Ovary (tissue), 9 donors: ENCODE results near the gene RNF225. TPM values are rescaled to one million over a fixed set of nuclear protein-coding genes. Genes with fewer than 3 reads are reported as not detected.

Experiments used
- DNase-seq, 5 donors: peaks; one replicate each; pipeline ENCODE4 v3.0.0-alpha.2; 2019 to 2020
- H3K27ac ChIP-seq, 2 donors: fragments of 200-600 bp; one replicate each; pipeline versions ENCODE4 v1.5.1 to v1.8.0; 2019 to 2022
- H3K27me3 ChIP-seq: fragments of 200-600 bp; one replicate; pipeline ENCODE4 v1.8.0; 2022
- H3K36me3 ChIP-seq: fragments of 200-600 bp; sonication (generic); one replicate; pipeline ENCODE4 v1.5.1; 2019
- H3K4me1 ChIP-seq: one replicate; pipeline ENCODE4 v1.8.1; 2013; ENCODE audit warnings: mild to moderate bottlenecking, moderate library complexity; ENCODE audit not compliant: insufficient read depth
- H3K4me3 ChIP-seq: fragments of 200-600 bp; sonication (generic); one replicate; pipeline ENCODE4 v1.5.1; 2017
- H3K9me3 ChIP-seq, 2 donors: fragments of 200-600 bp in 1 of 2; sonication (generic) in 1 of 2; one replicate each; pipeline versions ENCODE4 v1.5.1 to v1.8.1; 2013 to 2019; ENCODE audit warnings: mild to moderate bottlenecking in 1 of 2, moderate library complexity in 1 of 2
- EP300 ChIP-seq: sonication (generic); formaldehyde crosslinking; IDR thresholded peaks from one replicate; pipeline ENCODE4 v1.6.1; 2017; ENCODE audit warnings: antibody characterized with exemption
- POLR2A ChIP-seq: fragments of 450-650 bp; IDR thresholded peaks from one replicate; pipeline ENCODE4 v1.6.1; 2017; ENCODE audit warnings: antibody characterized with exemption, mild to moderate bottlenecking, moderate library complexity
- WGBS, 3 donors: extraction: QIAGEN DNeasy Blood & Tissue Kit in 1 of 3; methylation state at CpG; one replicate each; pipeline versions ENCODE4 v1.1.5 to v1.1.7; 2013 to 2017; 5-methylcytosine and 5-hydroxymethylcytosine counted together
- intact Hi-C, 4 donors: fragments of 100-400 bp; cut with DNase I; formaldehyde crosslinking; loops; one replicate each; pipeline versions ENCODE4 v1.11.0 to v1.15.1; 2022 to 2023
- polyA plus RNA-seq, 2 donors: library from polyadenylated mRNA; stranded (reverse); fragments of 200-250 nt in 1 of 2; fragments of 350-450 nt in 1 of 2; fragmentation: Illumina TruSeq in 1 of 2; extraction: RNeasy Lipid Tissue Mini Kit (QIAGEN cat#74804) in 1 of 2; gene quantifications; one replicate each; pipeline ENCODE4 v1.2.3, GENCODE V29; 2013 to 2014
- total RNA-seq, 7 donors: library from RNA; depleted of rRNA in 2 of 7; stranded (reverse); fragments of >200 nt in 2 of 7; fragmentation: NEBNext Ultra II Directional in 3 of 7; extraction: Animal tissue kit (Norgen Biotek cat#: 25700) in 3 of 7; gene quantifications; one replicate each; pipeline versions ENCODE4 v1.1.0 to v1.2.4, GENCODE V29; 2016 to 2023
- TF ChIP-seq, protein P1 (sequence below), 3 donors: fragments of 450-650 bp in 2 of 3; fragments of 200-600 bp in 1 of 3; IDR thresholded peaks; one replicate each; pipeline versions ENCODE4 v1.5.1 to v1.8.0; 2016 to 2022; ENCODE audit warnings: antibody characterized with exemption in 3 of 3, mild to moderate bottlenecking in 1 of 3
- donor health status: DM: no; HTN: no; CAD: no; lungs with moderate emphysema.
- donor health status: DM: no; HTN: no; CAD: no.
- donor health status: Bipolar disorder and iron deficiency.
- donor health status: DM: yes; HTN: yes; CAD: no.
- donor health status: DM: no; HTN: no; CAD: no.
- donor health status: DM: yes; HTN: yes; CAD: no.

RNF225 gene
- total and polyA plus RNA-seq, 9 donors = not detected

DNA sequence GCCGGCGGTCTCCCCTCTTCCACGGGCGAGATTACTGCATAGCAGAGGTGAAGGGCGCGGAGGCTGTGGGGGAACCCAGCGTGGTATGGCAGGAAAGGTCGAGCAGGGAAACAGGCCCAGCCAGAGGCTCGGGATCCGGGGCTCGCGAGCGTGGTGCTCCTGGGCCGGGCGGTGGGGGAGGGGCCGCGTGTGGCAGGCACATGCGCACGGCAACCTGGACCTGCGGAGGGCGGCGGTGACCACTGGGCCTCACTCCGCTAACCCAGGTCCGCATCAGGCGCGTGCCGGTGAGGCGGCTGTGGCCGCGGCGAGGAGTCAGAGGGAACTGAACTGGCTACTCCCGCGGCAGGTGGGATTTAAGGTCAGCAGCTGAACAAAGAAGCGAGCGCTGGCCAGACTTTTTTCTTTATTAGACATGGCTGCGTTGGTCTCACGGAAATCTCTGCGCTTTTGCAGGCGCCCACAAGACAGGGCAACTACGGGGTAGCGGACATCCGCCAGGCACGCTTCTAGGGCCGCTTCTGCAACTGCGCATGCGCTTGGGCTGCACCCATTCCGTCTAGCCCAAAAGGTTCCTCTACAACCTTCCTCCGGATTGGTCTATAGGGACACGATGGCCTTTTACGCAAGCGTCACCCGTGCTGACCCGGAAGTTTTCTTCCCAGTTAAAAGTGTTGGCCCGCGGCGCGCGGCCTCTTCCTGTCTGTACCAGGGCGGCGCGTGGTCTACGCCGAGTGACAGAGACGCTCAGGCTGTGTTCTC is 8.7 kb upstream of the RNF225 start, which contains the start of gene RPS5:
Gene RPS5 (plus strand): TSS at position 694 of the 762 bp plus-strand sequence. CDS start 869 bp downstream, outside the sequence.
- peak; percentile 94 to 96 (median 95) for DNase-seq
- peak within 1 kb of the TSS; percentile 82 for H3K4me3 ChIP-seq
- TF ChIP-seq, protein P1, sequence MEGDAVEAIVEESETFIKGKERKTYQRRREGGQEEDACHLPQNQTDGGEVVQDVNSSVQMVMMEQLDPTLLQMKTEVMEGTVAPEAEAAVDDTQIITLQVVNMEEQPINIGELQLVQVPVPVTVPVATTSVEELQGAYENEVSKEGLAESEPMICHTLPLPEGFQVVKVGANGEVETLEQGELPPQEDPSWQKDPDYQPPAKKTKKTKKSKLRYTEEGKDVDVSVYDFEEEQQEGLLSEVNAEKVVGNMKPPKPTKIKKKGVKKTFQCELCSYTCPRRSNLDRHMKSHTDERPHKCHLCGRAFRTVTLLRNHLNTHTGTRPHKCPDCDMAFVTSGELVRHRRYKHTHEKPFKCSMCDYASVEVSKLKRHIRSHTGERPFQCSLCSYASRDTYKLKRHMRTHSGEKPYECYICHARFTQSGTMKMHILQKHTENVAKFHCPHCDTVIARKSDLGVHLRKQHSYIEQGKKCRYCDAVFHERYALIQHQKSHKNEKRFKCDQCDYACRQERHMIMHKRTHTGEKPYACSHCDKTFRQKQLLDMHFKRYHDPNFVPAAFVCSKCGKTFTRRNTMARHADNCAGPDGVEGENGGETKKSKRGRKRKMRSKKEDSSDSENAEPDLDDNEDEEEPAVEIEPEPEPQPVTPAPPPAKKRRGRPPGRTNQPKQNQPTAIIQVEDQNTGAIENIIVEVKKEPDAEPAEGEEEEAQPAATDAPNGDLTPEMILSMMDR (IDR thresholded peaks at IDR 0.05) = no peak
- TF ChIP-seq POLR2A = peak; percentile 82
- TF ChIP-seq EP300 = no peak
- peak within 1 kb of the TSS; percentile 84 to 92 for H3K27ac ChIP-seq
- no peaks in the 10 kb centered on the region for H3K9me3 ChIP-seq
- H3K4me1 ChIP-seq = peaks cover 22% of the 10 kb centered on the region
- 0 to 1% (median 1%) methylated on average over 58 to 64 of the region's 64 CpGs for WGBS, 3 donors
- no peaks in the 10 kb centered on the region for H3K36me3 ChIP-seq
- H3K27me3 ChIP-seq = no peaks in the 10 kb centered on the region
- intact Hi-C loops = no loop called here

DNA sequence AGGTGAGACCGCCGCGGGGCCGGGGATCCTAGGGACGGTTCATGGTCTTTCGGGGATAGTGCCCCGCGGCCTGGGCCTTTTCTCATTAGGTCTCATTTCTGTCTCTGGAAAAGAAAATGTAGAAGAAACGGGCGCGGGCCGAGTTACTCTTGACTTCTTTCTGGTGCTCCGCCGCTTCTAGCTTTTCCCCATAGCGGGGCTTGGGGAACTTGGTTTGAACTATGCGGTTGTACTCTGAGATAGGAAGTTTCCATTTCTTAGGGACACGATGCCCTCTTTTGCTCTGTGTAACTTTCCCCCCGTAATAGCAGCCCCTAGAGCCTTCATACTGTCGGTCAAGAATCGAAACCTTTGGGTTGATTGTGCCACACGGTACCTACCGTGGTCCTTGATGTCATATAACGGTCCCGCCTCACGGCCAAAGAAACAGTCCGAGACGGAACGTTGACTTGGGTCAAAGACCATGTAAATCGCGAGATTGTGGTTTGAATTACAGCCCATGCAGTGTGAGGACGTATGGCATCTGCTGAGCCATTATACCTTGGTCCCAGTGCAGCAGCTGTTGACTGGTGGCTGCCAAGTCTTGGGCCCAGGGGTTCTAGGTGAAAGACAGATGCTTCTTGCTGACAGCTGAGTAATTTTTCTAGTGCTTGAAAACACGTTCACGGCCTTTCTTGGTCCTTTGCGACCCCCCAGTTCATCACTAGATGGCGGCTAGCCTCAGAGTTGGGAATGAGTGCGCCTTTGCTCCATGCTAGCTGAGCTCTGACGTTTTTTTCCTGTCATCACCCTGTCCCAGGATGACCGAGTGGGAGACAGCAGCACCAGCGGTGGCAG is 7.9 kb upstream of the RNF225 start:
- no peaks in the 10 kb centered on the region for H3K27me3 ChIP-seq
- WGBS, 3 donors = 7 to 8% (median 8%) methylated on average over 39 of the region's 39 CpGs
- H3K4me3 ChIP-seq = peak overlapping the region; percentile 82
- intact Hi-C loops = no loop called here
- no peak for DNase-seq
- TF ChIP-seq POLR2A = no peak
- TF ChIP-seq, protein P1 (IDR thresholded peaks at IDR 0.05) = no peak
- no peak for TF ChIP-seq EP300
- H3K9me3 ChIP-seq = no peaks in the 10 kb centered on the region
- peaks cover 20% of the 10 kb centered on the region for H3K4me1 ChIP-seq
- H3K36me3 ChIP-seq = no peaks in the 10 kb centered on the region
- H3K27ac ChIP-seq = peak overlapping the region in 1 of 2 donors; percentile 92

DNA sequence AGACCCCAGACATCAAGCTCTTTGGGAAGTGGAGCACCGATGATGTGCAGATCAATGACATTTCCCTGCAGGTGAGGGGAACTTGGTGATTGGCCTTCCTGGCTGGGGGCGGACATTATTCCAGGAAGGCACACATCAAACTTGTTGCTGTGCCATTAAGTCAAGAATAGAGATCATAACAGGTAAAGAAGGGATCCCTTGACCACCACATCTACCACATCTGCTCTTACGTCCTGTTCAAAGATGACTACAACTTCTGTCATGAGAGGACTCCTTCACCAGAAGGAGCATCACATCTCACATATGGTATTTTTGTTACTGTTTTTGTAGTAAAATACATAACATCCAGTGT is 7.3 kb upstream of the RNF225 start:
- Histone ChIP-seq H3K4me3 (peak overlapping the region; percentile 82), H3K4me1 (peaks cover 20% of the 10 kb centered on the region), H3K36me3 (no peaks in the 10 kb centered on the region), H3K27ac (no peak overlapping the region), H3K9me3 (no peaks in the 10 kb centered on the region), H3K27me3 (no peaks in the 10 kb centered on the region)
- WGBS, 3 donors = 77 to 81% (median 80%) methylated on average over 3 of the region's 3 CpGs
- TF ChIP-seq EP300 (no peak), POLR2A (no peak)
- TF ChIP-seq, protein P1 (IDR thresholded peaks at IDR 0.05) = no peak
- intact Hi-C loops = no loop called here
- DNase-seq = no peak

DNA sequence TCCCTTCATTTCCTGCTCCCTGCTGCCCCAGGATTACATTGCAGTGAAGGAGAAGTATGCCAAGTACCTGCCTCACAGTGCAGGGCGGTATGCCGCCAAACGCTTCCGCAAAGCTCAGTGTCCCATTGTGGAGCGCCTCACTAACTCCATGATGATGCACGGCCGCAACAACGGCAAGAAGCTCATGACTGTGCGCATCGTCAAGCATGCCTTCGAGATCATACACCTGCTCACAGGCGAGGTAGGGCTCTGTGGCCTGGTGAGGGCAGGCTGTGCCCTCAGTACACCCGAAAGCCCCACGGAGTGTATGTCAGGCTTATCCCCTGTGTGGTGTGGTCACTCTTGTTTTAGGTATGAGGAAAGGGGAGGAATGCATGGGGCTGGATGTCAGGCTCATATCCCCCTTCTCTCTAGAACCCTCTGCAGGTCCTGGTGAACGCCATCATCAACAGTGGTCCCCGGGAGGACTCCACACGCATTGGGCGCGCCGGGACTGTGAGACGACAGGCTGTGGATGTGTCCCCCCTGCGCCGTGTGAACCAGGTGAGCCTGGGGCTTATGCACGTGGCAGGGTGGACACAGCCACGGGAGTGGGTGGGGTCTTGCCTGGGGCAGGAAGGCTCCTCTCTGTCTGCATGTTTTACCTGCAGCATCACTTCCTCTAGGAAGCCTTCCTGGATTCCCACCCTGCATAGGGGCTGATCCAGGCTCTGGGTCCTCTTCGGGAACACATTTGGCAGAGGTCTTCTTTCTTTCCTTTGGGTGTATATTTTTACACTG is 2.3 kb upstream of the RNF225 start:
- H3K4me1 ChIP-seq = peaks cover 8% of the 10 kb centered on the region
- no peak for DNase-seq
- H3K27ac ChIP-seq = no peak overlapping the region
- H3K4me3 ChIP-seq = no peak overlapping the region
- H3K27me3 ChIP-seq = peaks cover 5% of the 10 kb centered on the region
- WGBS, 3 donors = 87 to 89% (median 88%) methylated on average over 26 of the region's 26 CpGs
- no peaks in the 10 kb centered on the region for H3K36me3 ChIP-seq
- no peaks in the 10 kb centered on the region for H3K9me3 ChIP-seq
- intact Hi-C loops = no loop called here
- no peak for TF ChIP-seq POLR2A
- TF ChIP-seq, protein P1 (IDR thresholded peaks at IDR 0.05) = no peak
- TF ChIP-seq EP300 = no peak
